OCI-LY7 (cell line): Measurements from ENCODE around the gene PDC.

ENCODE experiments used
- EZH2phosphoT487 ChIP-seq: fragments of 200-600 bp; sonication (generic); IDR thresholded peaks from 2 replicates; pipeline ENCODE4 v1.6.1; 2018; ENCODE audit warnings: low read depth, borderline replicate concordance, mild to moderate bottlenecking, mixed run types, antibody characterized with exemption, low read length, moderate library complexity, mixed read lengths
- TF ChIP-seq, protein P1 (sequence below): fragments of 200-600 bp; sonication (generic); conservative IDR thresholded peaks from 2 replicates; pipeline ENCODE4 v1.5.1; 2014; ENCODE audit warnings: mild to moderate bottlenecking, antibody characterized with exemption, low read length, moderate library complexity, mixed read lengths

DNA sequence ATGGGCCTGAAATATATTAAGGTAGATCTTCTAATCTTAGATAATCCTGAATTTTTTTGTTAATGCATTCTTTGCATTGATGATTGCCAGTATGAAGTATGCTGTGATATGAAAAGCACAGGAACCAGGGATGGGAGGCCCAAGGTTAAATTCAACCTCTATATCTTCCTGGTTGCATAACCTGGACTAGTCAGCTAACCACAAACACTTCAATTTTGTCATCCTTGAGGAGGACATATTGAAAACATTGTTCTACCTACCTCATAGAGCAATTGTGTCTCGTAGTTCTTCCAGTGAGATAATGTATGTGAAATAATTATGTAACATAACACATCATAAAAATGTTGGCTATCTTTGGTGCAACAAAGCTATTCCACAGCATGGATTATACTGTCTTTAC lies 25.6 kb downstream of the PDC start:
- TF ChIP-seq, protein P1, sequence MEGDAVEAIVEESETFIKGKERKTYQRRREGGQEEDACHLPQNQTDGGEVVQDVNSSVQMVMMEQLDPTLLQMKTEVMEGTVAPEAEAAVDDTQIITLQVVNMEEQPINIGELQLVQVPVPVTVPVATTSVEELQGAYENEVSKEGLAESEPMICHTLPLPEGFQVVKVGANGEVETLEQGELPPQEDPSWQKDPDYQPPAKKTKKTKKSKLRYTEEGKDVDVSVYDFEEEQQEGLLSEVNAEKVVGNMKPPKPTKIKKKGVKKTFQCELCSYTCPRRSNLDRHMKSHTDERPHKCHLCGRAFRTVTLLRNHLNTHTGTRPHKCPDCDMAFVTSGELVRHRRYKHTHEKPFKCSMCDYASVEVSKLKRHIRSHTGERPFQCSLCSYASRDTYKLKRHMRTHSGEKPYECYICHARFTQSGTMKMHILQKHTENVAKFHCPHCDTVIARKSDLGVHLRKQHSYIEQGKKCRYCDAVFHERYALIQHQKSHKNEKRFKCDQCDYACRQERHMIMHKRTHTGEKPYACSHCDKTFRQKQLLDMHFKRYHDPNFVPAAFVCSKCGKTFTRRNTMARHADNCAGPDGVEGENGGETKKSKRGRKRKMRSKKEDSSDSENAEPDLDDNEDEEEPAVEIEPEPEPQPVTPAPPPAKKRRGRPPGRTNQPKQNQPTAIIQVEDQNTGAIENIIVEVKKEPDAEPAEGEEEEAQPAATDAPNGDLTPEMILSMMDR = no peak
- no peak for TF ChIP-seq EZH2phosphoT487
